MCF 10A (cell line): Measurements from ENCODE around the gene MIS18A. TPM values are rescaled to one million over a fixed set of nuclear protein-coding genes. Genes with fewer than 3 reads are reported as not detected.

Experiments used
- BruUV-seq: library from RNA; stranded (reverse); fragments of 400-500 nt; replicated peaks from 2 replicates; lab custom pipeline; 2021; lab: Mats Ljungman, UMichigan
- CTCF ChIA-PET: fragments of 300-600 bp; sonication (Branson Sonifier 250); formaldehyde crosslinking; extraction: SDS; loops from one replicate; lab custom pipeline; 2021; ENCODE audit warnings: antibody characterized with exemption, inconsistent platforms; lab: Yijun Ruan, JAX
- POLR2A ChIA-PET: fragments of 300-600, 350-650 bp; sonication (Branson Sonifier 250); formaldehyde crosslinking; extraction: SDS; loops from one replicate; lab custom pipeline; 2020; ENCODE audit warnings: antibody characterized with exemption, inconsistent platforms; lab: Yijun Ruan, JAX
- DNase-seq: peaks from one replicate; pipeline ENCODE4 v3.0.0-alpha.2; 2018; ENCODE audit not compliant: unreplicated experiment
- H3K27ac Mint-ChIP-seq: one replicate; pipeline ENCODE4 v1.8.0; 2022; ENCODE audit warnings: mild to moderate bottlenecking, low read depth, mixed read lengths; ENCODE audit not compliant: unreplicated experiment
- H3K27me3 Mint-ChIP-seq: one replicate; pipeline ENCODE4 v1.8.0; 2022; ENCODE audit warnings: mixed read lengths; ENCODE audit not compliant: insufficient read depth, unreplicated experiment
- H3K36me3 Mint-ChIP-seq: one replicate; pipeline ENCODE4 v1.8.0; 2022; ENCODE audit warnings: mild to moderate bottlenecking, moderate library complexity, mixed read lengths; ENCODE audit not compliant: insufficient read depth, unreplicated experiment
- H3K4me1 Mint-ChIP-seq: one replicate; pipeline ENCODE4 v1.8.0; 2022; ENCODE audit warnings: mixed read lengths; ENCODE audit not compliant: insufficient read depth, unreplicated experiment
- H3K4me3 Mint-ChIP-seq: one replicate; pipeline ENCODE4 v1.8.0; 2022; ENCODE audit warnings: mild to moderate bottlenecking, moderate library complexity, mixed read lengths; ENCODE audit not compliant: unreplicated experiment
- H3K9me3 Mint-ChIP-seq: one replicate; pipeline ENCODE4 v1.8.0; 2022; ENCODE audit warnings: mixed read lengths; ENCODE audit not compliant: unreplicated experiment
- intact Hi-C: fragments of 100-400 bp; cut with micrococcal nuclease; formaldehyde crosslinking; loops from 2 replicates; pipeline ENCODE4 v1.14.1; 2022
- total RNA-seq: library from RNA; stranded (reverse); gene quantifications from 2 replicates; pipeline ENCODE4 v1.2.3, GENCODE V29; 2022
- TF ChIP-seq, protein P1 (sequence below): fragments of 200-600 bp; IDR thresholded peaks from one replicate; pipeline ENCODE4 v1.8.0; 2022; ENCODE audit warnings: antibody characterized with exemption, mild to moderate bottlenecking; ENCODE audit not compliant: unreplicated experiment

MIS18A gene
- total RNA-seq, 1 experiment from 2014 or later = 14.0 TPM

DNA sequence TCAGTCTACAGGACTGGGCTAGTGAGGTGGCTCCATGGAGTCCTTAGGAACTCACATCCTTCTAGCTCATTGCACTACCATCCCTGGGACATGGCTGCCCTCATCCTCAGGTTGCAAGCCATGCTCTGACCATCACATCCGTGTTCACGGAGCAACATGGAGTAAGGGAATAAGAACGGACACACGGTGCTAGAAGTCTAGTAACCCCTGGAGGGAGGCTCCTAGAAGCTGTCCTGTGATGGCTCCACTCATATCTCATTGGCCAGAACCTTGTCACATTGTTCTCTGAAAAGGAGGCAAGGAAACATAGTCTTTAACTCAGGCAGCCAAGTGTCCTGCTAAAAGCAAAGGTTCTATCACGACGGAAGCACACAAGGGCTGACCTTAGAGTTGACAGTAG lies 23.7 kb upstream of the MIS18A start:
- no peak for DNase-seq
- Mint-ChIP-seq H3K9me3 (no peaks in the 10 kb centered on the region), H3K27ac (no peak overlapping the region), H3K4me1 (no peaks in the 10 kb centered on the region), H3K4me3 (no peak overlapping the region), H3K27me3 (no peaks in the 10 kb centered on the region), H3K36me3 (peaks cover 43% of the 10 kb centered on the region)
- CTCF ChIA-PET = no interaction called here
- BruUV-seq = no TSS peak
- TF ChIP-seq, protein P1, sequence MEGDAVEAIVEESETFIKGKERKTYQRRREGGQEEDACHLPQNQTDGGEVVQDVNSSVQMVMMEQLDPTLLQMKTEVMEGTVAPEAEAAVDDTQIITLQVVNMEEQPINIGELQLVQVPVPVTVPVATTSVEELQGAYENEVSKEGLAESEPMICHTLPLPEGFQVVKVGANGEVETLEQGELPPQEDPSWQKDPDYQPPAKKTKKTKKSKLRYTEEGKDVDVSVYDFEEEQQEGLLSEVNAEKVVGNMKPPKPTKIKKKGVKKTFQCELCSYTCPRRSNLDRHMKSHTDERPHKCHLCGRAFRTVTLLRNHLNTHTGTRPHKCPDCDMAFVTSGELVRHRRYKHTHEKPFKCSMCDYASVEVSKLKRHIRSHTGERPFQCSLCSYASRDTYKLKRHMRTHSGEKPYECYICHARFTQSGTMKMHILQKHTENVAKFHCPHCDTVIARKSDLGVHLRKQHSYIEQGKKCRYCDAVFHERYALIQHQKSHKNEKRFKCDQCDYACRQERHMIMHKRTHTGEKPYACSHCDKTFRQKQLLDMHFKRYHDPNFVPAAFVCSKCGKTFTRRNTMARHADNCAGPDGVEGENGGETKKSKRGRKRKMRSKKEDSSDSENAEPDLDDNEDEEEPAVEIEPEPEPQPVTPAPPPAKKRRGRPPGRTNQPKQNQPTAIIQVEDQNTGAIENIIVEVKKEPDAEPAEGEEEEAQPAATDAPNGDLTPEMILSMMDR = no peak
- intact Hi-C loops = no loop called here
- POLR2A ChIA-PET = no interaction called here

DNA sequence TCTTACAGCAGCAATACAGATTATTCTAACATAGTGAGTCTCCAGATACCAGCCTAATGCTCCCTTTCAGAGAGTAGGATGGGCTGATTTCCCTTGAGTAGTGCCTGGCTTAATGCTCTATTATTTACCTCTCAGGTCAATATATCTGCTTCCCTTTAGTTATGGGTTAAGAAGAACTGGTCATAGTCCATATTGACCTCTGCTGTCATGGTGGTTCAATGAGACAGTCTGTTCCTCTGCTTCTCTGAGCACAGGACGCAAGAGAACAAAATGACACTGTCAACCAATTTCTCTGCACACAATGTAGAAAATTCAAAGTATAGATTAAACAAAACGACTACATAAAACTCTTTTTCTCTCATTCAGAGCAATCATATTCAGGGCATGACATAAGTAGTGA lies 22.7 kb upstream of the MIS18A start:
- ChIA-PET CTCF (interaction anchor here (0.6 kb wide), 1 partner anchor 44 kb away, joined by 5 read pairs; no protein-coding TSS in a partner anchor), POLR2A (no interaction called here)
- H3K36me3 Mint-ChIP-seq = peaks cover 38% of the 10 kb centered on the region
- no TSS peak for BruUV-seq
- no peak overlapping the region for H3K27ac Mint-ChIP-seq
- intact Hi-C loops = no loop called here
- no peak overlapping the region for H3K4me3 Mint-ChIP-seq
- H3K4me1 Mint-ChIP-seq = no peaks in the 10 kb centered on the region
- H3K27me3 Mint-ChIP-seq = no peaks in the 10 kb centered on the region
- H3K9me3 Mint-ChIP-seq = no peaks in the 10 kb centered on the region
- TF ChIP-seq, protein P1 = no peak
- DNase-seq = no peak

DNA sequence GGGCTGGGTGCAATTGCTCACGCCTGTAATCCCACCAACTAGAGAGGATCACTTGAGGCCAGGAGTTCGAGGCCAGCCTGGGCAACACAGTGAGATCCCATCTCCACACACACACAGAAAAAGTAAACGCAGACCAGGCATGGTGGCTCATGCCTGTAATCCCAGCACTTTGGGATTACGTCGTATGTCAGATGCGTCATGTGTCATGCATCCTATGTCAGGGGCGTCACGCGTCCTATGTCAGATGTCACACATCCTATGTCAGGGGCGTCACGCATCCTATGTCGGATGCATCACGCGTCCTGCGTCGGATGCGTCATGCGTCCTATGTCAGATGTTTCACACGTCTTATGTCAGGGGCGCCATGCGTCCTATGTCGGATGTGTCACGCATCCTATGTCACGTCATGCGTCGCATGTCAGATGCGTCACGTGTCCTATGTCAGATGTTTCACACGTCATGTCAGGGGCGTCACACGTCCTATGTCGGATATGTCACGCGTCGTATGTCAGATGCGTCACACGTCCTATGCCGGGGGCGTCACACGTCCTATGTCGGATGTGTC lies 21.4 kb upstream of the MIS18A start:
- Mint-ChIP-seq H3K36me3 (peaks cover 33% of the 10 kb centered on the region), H3K27me3 (no peaks in the 10 kb centered on the region), H3K4me3 (no peak overlapping the region), H3K9me3 (no peaks in the 10 kb centered on the region), H3K4me1 (no peaks in the 10 kb centered on the region), H3K27ac (no peak overlapping the region)
- ChIA-PET POLR2A (no interaction called here), CTCF (interaction anchor here (0.7 kb wide), 1 partner anchor 103 kb away, joined by 3 read pairs; no protein-coding TSS in a partner anchor)
- intact Hi-C loops = no loop called here
- BruUV-seq = no TSS peak
- TF ChIP-seq, protein P1 = no peak
- no peak for DNase-seq

DNA sequence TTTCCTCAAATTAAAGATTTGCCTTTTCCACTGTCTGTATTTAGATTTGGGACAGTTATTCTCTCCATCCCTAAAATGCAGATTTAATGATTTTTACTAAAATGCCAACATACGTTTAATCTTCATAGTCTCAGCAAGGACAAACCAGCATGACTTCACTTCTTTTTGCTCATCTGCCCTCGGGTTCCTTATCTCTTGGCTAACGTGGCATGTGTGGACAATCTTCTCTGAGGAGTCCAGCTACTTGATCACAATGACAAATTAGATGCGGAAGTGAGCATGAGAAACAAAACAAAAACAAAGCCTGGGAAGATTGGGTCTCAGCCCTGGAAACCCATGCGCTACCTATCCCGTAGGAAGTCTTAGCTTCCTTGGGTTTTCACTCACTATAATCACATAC lies 20.8 kb upstream of the MIS18A start:
- no peak overlapping the region for H3K4me3 Mint-ChIP-seq
- TF ChIP-seq, protein P1 = no peak
- CTCF ChIA-PET = interaction anchor here (0.7 kb wide), 1 partner anchor 103 kb away, joined by 3 read pairs; no protein-coding TSS in a partner anchor
- BruUV-seq = no TSS peak
- H3K27ac Mint-ChIP-seq = no peak overlapping the region
- no peaks in the 10 kb centered on the region for H3K9me3 Mint-ChIP-seq
- H3K4me1 Mint-ChIP-seq = no peaks in the 10 kb centered on the region
- no peak for DNase-seq
- POLR2A ChIA-PET = interaction anchor here (1.0 kb wide), 1 partner anchor 11 kb away, joined by 3 read pairs; no protein-coding TSS in a partner anchor
- H3K36me3 Mint-ChIP-seq = peaks cover 33% of the 10 kb centered on the region
- intact Hi-C loops = no loop called here
- H3K27me3 Mint-ChIP-seq = no peaks in the 10 kb centered on the region
